ENCODE measurements around the gene CCDC137.

DNA sequence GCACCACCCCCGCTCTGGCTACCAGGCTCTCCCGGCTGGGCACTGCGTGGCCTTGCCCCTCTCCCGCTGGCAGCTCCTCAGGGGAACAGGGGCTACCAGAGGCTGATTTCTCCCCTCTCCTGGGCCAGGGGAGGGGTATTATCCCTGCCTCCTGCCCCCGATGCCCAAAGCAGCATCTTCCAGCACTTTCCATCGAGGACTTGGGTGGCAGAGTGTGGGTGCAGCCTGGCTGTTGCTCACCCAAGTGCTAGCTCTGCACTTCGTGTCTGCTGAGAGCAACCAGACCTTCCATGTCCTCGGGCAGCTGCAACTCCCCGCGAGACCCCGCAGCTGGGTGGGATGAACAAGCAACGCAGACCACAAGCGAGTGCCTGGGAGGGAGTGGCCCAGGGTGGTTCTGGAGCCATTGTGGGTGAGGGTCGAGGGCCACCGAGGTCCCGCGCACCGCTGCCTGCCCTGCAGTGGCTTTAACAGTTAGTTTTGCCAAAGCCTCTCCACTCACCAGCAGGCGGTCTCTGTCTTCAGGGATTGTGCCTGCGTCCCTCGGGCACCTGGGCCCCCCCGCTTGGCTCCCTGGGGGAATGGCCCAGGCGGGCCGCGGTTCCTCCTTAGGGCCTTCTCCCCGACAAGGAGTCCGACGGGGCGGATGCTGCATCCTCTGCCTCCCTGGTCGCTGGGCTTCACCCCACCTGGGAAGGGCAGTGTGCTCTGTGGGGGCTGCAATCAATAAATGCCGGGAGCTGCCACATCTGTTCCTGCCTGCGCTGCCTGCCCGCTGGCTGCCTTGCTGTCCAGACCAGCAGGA, 53.9 kb downstream of the CCDC137 start:
- TF ChIP-seq, protein P1, sequence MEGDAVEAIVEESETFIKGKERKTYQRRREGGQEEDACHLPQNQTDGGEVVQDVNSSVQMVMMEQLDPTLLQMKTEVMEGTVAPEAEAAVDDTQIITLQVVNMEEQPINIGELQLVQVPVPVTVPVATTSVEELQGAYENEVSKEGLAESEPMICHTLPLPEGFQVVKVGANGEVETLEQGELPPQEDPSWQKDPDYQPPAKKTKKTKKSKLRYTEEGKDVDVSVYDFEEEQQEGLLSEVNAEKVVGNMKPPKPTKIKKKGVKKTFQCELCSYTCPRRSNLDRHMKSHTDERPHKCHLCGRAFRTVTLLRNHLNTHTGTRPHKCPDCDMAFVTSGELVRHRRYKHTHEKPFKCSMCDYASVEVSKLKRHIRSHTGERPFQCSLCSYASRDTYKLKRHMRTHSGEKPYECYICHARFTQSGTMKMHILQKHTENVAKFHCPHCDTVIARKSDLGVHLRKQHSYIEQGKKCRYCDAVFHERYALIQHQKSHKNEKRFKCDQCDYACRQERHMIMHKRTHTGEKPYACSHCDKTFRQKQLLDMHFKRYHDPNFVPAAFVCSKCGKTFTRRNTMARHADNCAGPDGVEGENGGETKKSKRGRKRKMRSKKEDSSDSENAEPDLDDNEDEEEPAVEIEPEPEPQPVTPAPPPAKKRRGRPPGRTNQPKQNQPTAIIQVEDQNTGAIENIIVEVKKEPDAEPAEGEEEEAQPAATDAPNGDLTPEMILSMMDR (conservative IDR thresholded peaks at IDR 0.05 in 1 of 2, IDR thresholded peaks at IDR 0.05 in 1 of 2; ENCODE audit: low read depth in 1 of 2, low read length in 2 of 2), result no peak
- TF ChIP-seq EZH2 (IDR thresholded peaks at IDR 0.05; ENCODE audit: low read length, missing control alignments), result no peak
